RKO (cell line): Measurements from ENCODE around the gene ADAM8.
"Not testable (repeated sequence)": the region's sequence is repeated elsewhere in the genome, so short reads cannot be mapped to it uniquely, and the experiment has no call there.

Experiments
- DNase-seq: peaks from one replicate; pipeline ENCODE4 v3.0.0-alpha.2; 2016; ENCODE audit warnings: low spot score

The ADAM8 gene

GRCh38 chr10:133267829-133268228, 8.8 kb downstream of the ADAM8 start:
- no peak for DNase-seq

GRCh38 chr10:133267293-133267692, 9.4 kb downstream of the ADAM8 start:
- no peak for DNase-seq

GRCh38 chr10:133266056-133266795, 10.4 kb downstream of the ADAM8 start:
- DNase-seq = no peak

GRCh38 chr10:133265052-133265451, 11.6 kb downstream of the ADAM8 start:
- DNase-seq = not testable (repeated sequence)

GRCh38 chr10:133264461-133264860, 12.2 kb downstream of the ADAM8 start:
- DNase-seq = no peak

- no peak for DNase-seq
Measured at GRCh38 chr10:133263674-133264073, 13.0 kb downstream of the ADAM8 start.

- DNase-seq = no peak
Measured at GRCh38 chr10:133262696-133263095, 14.0 kb downstream of the ADAM8 start.

GRCh38 chr10:133261726-133262325, 14.8 kb downstream of the ADAM8 start:
- peak; percentile 79 for DNase-seq

- DNase-seq = peak; percentile 67
Measured at GRCh38 chr10:133260895-133261725, 15.6 kb downstream of the ADAM8 start.

- no peak for DNase-seq
Measured at GRCh38 chr10:133259602-133259989, 17.1 kb downstream of the ADAM8 start.

GRCh38 chr10:133258818-133259601, 17.7 kb downstream of the ADAM8 start:
- peak; percentile 99 for DNase-seq

- DNase-seq = no peak
Measured at GRCh38 chr10:133258066-133258817, 18.4 kb downstream of the ADAM8 start.

- DNase-seq = no peak
Measured at GRCh38 chr10:133257489-133258065, 19.1 kb downstream of the ADAM8 start.

- DNase-seq = no peak
Measured at GRCh38 chr10:133255323-133255722, 21.3 kb downstream of the ADAM8 start.

- DNase-seq = no peak
Measured at GRCh38 chr10:133254421-133255120, 22.1 kb downstream of the ADAM8 start.

GRCh38 chr10:133253361-133253955, 23.2 kb downstream of the ADAM8 start:
- DNase-seq = no peak

GRCh38 chr10:133252223-133252552, 24.5 kb downstream of the ADAM8 start:
- DNase-seq = no peak

GRCh38 chr10:133251388-133252222, 25.1 kb downstream of the ADAM8 start:
- no peak for DNase-seq
